Liver (tissue), 9 donors: ENCODE results near the gene SURF2. TPM values are rescaled to one million over a fixed set of nuclear protein-coding genes. Genes with fewer than 3 reads are reported as not detected.

Source experiments
- DNase-seq: peaks from one replicate; pipeline ENCODE4 v3.0.0-alpha.2; 2017; ENCODE audit warnings: low spot score
- H3K27ac ChIP-seq, 2 donors: one replicate each; pipeline ENCODE4 v1.7.0; 2013; ENCODE audit warnings: inconsistent platforms in 2 of 2, low read length in 2 of 2, control low read depth in 1 of 2, low read depth in 1 of 2, mild to moderate bottlenecking in 1 of 2
- H3K27me3 ChIP-seq, 4 donors: one replicate each; pipeline versions ENCODE4 v1.6.1 to v1.7.0; 2013; ENCODE audit warnings: low read length in 3 of 4, inconsistent platforms in 1 of 4, mild to moderate bottlenecking in 1 of 4, moderate library complexity in 1 of 4; ENCODE audit not compliant: control insufficient read depth in 4 of 4, insufficient read depth in 4 of 4
- H3K36me3 ChIP-seq, 4 donors: one replicate each; pipeline versions ENCODE4 v1.6.1 to v1.7.0; 2013; ENCODE audit warnings: low read length in 3 of 4, mild to moderate bottlenecking in 3 of 4, low read depth in 1 of 4, moderate library complexity in 1 of 4; ENCODE audit not compliant: control insufficient read depth in 4 of 4, insufficient read depth in 3 of 4
- H3K4me1 ChIP-seq, 4 donors: one replicate each; pipeline versions ENCODE4 v1.6.1 to v1.7.0; 2013; ENCODE audit warnings: low read length in 3 of 4, mild to moderate bottlenecking in 3 of 4, moderate library complexity in 1 of 4; ENCODE audit not compliant: control insufficient read depth in 4 of 4, insufficient read depth in 4 of 4
- H3K4me3 ChIP-seq, 3 donors: one replicate each; pipeline versions ENCODE4 v1.6.1 to v1.7.0; 2013; ENCODE audit warnings: low read length in 3 of 3, control low read depth in 1 of 3, low read depth in 1 of 3, mild to moderate bottlenecking in 1 of 3
- H3K9ac ChIP-seq, 2 donors: one replicate each; pipeline ENCODE4 v1.7.0; 2013; ENCODE audit warnings: low read length in 2 of 2, mild to moderate bottlenecking in 2 of 2, moderate library complexity in 2 of 2, control low read depth in 1 of 2, low read depth in 1 of 2
- H3K9me3 ChIP-seq, 4 donors: one replicate each; pipeline versions ENCODE4 v1.6.1 to v1.7.0; 2013; ENCODE audit warnings: low read length in 3 of 4; ENCODE audit not compliant: control insufficient read depth in 4 of 4
- EGR1 ChIP-seq, 2 donors: IDR thresholded peaks; 2 replicates each; pipeline ENCODE4 v1.6.1; 2016 to 2018; ENCODE audit warnings: antibody characterized with exemption in 2 of 2, low read depth in 2 of 2
- FOXA1 ChIP-seq: IDR thresholded peaks from 2 replicates; pipeline ENCODE4 v1.6.1; 2016; ENCODE audit warnings: antibody characterized with exemption
- FOXA2 ChIP-seq: IDR thresholded peaks from 2 replicates; pipeline ENCODE4 v1.6.1; 2016; ENCODE audit warnings: antibody characterized with exemption
- GABPA ChIP-seq, 2 donors: IDR thresholded peaks in 1 of 2; conservative IDR thresholded peaks in 1 of 2; 2 replicates each; pipeline ENCODE4 v1.6.1; 2016; ENCODE audit warnings: antibody characterized with exemption in 2 of 2, mild to moderate bottlenecking in 1 of 2, moderate library complexity in 1 of 2
- HNF4A ChIP-seq, 2 donors: conservative IDR thresholded peaks; 2 replicates each; pipeline ENCODE4 v1.6.1; 2016; ENCODE audit warnings: antibody characterized with exemption in 2 of 2, mild to moderate bottlenecking in 2 of 2
- HNF4G ChIP-seq: IDR thresholded peaks from 2 replicates; pipeline ENCODE4 v1.6.1; 2016; ENCODE audit warnings: antibody characterized with exemption
- JUND ChIP-seq, 2 donors: IDR thresholded peaks; 2 replicates each; pipeline ENCODE4 v1.6.1; 2016; ENCODE audit warnings: antibody characterized with exemption in 2 of 2
- MAX ChIP-seq: IDR thresholded peaks from 2 replicates; pipeline ENCODE4 v1.6.1; 2016; ENCODE audit warnings: antibody characterized with exemption
- NR2F2 ChIP-seq: IDR thresholded peaks from 2 replicates; pipeline ENCODE4 v1.6.1; 2016; ENCODE audit warnings: antibody characterized with exemption
- RAD21 ChIP-seq, 2 donors: IDR thresholded peaks; 2 replicates each; pipeline ENCODE4 v1.6.1; 2016; ENCODE audit warnings: antibody characterized with exemption in 2 of 2, mild to moderate bottlenecking in 2 of 2
- RXRA ChIP-seq, 2 donors: IDR thresholded peaks; 2 replicates each; pipeline ENCODE4 v1.6.1; 2017 to 2018; ENCODE audit warnings: antibody characterized with exemption in 2 of 2, mild to moderate bottlenecking in 1 of 2
- SP1 ChIP-seq: IDR thresholded peaks from 2 replicates; pipeline ENCODE4 v1.6.1; 2018; ENCODE audit warnings: antibody characterized with exemption, mild to moderate bottlenecking
- TAF1 ChIP-seq: conservative IDR thresholded peaks from 2 replicates; pipeline ENCODE4 v1.6.1; 2016; ENCODE audit warnings: antibody characterized with exemption, mild to moderate bottlenecking
- YY1 ChIP-seq: IDR thresholded peaks from 2 replicates; pipeline ENCODE4 v1.6.1; 2016; ENCODE audit warnings: antibody characterized with exemption, mild to moderate bottlenecking
- ZBTB33 ChIP-seq: IDR thresholded peaks from 2 replicates; pipeline ENCODE4 v1.6.1; 2016; ENCODE audit warnings: antibody characterized with exemption
- WGBS: extraction: QIAGEN DNeasy Blood & Tissue Kit; methylation state at CpG from one replicate; pipeline ENCODE4 v1.1.7; 2013; 5-methylcytosine and 5-hydroxymethylcytosine counted together
- polyA plus RNA-seq, 2 donors: library from polyadenylated mRNA; stranded (reverse) in 1 of 2; unstranded in 1 of 2; fragments of 200-250 nt in 1 of 2; fragments of >200 nt in 1 of 2; fragmentation: Nextera tagmentation in 1 of 2; extraction: Ambion mirVana in 1 of 2; gene quantifications; one replicate each; pipeline versions ENCODE4 v1.2.1 to v1.2.3, GENCODE V29; 2013 to 2015
- total RNA-seq, 2 donors: library from RNA; depleted of rRNA; stranded (reverse); fragments of >200 nt; gene quantifications; one replicate each; pipeline ENCODE4 v1.2.3, GENCODE V29; 2014
- TF ChIP-seq, protein P1 (sequence below): IDR thresholded peaks from 2 replicates; pipeline ENCODE4 v1.6.1; 2016; ENCODE audit warnings: antibody characterized with exemption
- TF ChIP-seq, protein P2 (sequence below): IDR thresholded peaks from 2 replicates; pipeline ENCODE4 v1.6.1; 2016; ENCODE audit warnings: antibody characterized with exemption, mild to moderate bottlenecking
- TF ChIP-seq, protein P3 (sequence below): fragments of 150-350 bp; IDR thresholded peaks from 2 replicates; pipeline ENCODE4 v1.5.1; 2017; ENCODE audit warnings: improper control_type of control experiment, low read depth, low read length; ENCODE audit not compliant: missing input control
- donor health status: healthy.
- donor health status: healthy.
- donor health status: healthy.
- donor health status: healthy.
- donor health status: healthy.

Gene SURF2
- total and polyA plus RNA-seq, 4 donors: 6.0 to 15.8 (median 13.7) TPM

DNA sequence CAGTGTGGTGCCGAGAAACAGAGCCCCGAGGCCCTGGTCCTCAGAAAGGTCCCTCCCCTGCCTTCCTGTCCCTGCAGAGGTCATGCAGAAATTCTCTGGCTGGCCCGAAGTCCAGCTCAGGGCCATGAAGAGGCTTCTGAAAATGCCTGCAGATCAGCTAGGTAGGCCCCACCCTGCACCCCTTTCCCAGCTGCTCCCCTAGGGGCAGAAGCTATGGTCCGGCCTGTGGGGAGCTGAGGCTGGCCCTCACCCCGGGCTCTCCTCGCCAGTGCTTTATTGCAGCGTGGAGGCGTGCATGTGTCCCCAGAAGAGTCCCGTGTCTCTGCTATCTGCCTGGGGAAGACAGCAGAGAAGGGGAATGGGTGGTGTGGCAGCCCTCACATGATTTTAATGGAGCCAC, 41.5 kb downstream of the SURF2 start:
- no peaks in the 10 kb centered on the region for H3K4me1 ChIP-seq
- H3K9me3 ChIP-seq: no peaks in the 10 kb centered on the region
- no peak overlapping the region for H3K27ac ChIP-seq
- H3K4me3 ChIP-seq: no peak overlapping the region
- TF ChIP-seq, protein P1, sequence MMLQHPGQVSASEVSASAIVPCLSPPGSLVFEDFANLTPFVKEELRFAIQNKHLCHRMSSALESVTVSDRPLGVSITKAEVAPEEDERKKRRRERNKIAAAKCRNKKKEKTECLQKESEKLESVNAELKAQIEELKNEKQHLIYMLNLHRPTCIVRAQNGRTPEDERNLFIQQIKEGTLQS: no peak
- no peak for TF ChIP-seq SP1
- TF ChIP-seq HNF4A (conservative IDR thresholded peaks at IDR 0.05): no peak
- TF ChIP-seq RAD21 (IDR thresholded peaks at IDR 0.05): no peak
- no peak for TF ChIP-seq HNF4G
- TF ChIP-seq NR2F2: no peak
- TF ChIP-seq GABPA (IDR thresholded peaks at IDR 0.05 in 1 of 2, conservative IDR thresholded peaks at IDR 0.05 in 1 of 2): no peak
- peaks cover 0 to 7% (median 0%) of the 10 kb centered on the region in 4 donors for H3K27me3 ChIP-seq
- WGBS: 68% methylated on average over 9 of the region's 9 CpGs
- H3K36me3 ChIP-seq: no peaks in the 10 kb centered on the region
- DNase-seq: no peak
- H3K9ac ChIP-seq: no peak overlapping the region

- Histone ChIP-seq H3K9me3 (no peaks in the 10 kb centered on the region), H3K36me3 (peaks cover 0 to 4% (median 2%) of the 10 kb centered on the region in 4 donors), H3K27ac (no peak overlapping the region), H3K4me1 (peaks cover 0 to 5% (median 1%) of the 10 kb centered on the region in 4 donors), H3K9ac (no peak overlapping the region), H3K27me3 (peaks cover 0 to 7% (median 0%) of the 10 kb centered on the region in 4 donors), H3K4me3 (no peak overlapping the region)
- no peak for DNase-seq
- no peak for TF ChIP-seq FOXA2
- WGBS: 92% methylated on average over 12 of the region's 12 CpGs
Measured at GRCh38 chr9:133400292-133400691, 43.9 kb downstream of the SURF2 start.

DNA sequence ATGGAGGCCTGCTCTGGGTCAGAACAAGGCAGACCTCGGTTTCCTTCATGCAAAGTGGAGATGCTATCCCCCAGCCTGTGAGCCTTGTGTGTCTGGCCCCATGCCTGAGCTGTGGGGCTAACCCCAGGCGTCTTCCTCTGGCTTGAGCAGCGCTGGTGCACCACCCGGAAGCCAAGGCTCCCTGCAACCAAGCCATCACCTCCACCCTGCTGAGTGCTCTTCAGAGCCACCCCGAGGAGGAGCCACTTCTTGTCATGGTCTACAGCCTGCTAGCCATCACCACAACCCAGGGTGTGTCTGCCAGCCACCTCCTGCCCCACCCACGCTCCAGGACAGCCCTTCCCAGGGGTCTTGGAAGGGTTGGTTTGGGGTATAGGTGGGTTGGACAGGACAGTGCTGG, 45.2 kb downstream of the SURF2 start:
- H3K9me3 ChIP-seq: no peaks in the 10 kb centered on the region
- 91% methylated on average over 6 of the region's 6 CpGs for WGBS
- DNase-seq: no peak
- no peak overlapping the region for H3K9ac ChIP-seq
- no peak overlapping the region for H3K4me3 ChIP-seq
- H3K27me3 ChIP-seq: peaks cover 0 to 7% (median 0%) of the 10 kb centered on the region in 4 donors
- H3K36me3 ChIP-seq: peaks cover 0 to 4% (median 3%) of the 10 kb centered on the region in 4 donors
- no peak for TF ChIP-seq GABPA (IDR thresholded peaks at IDR 0.05 in 1 of 2, conservative IDR thresholded peaks at IDR 0.05 in 1 of 2)
- no peak for TF ChIP-seq SP1
- TF ChIP-seq MAX: no peak
- TF ChIP-seq, protein P2, sequence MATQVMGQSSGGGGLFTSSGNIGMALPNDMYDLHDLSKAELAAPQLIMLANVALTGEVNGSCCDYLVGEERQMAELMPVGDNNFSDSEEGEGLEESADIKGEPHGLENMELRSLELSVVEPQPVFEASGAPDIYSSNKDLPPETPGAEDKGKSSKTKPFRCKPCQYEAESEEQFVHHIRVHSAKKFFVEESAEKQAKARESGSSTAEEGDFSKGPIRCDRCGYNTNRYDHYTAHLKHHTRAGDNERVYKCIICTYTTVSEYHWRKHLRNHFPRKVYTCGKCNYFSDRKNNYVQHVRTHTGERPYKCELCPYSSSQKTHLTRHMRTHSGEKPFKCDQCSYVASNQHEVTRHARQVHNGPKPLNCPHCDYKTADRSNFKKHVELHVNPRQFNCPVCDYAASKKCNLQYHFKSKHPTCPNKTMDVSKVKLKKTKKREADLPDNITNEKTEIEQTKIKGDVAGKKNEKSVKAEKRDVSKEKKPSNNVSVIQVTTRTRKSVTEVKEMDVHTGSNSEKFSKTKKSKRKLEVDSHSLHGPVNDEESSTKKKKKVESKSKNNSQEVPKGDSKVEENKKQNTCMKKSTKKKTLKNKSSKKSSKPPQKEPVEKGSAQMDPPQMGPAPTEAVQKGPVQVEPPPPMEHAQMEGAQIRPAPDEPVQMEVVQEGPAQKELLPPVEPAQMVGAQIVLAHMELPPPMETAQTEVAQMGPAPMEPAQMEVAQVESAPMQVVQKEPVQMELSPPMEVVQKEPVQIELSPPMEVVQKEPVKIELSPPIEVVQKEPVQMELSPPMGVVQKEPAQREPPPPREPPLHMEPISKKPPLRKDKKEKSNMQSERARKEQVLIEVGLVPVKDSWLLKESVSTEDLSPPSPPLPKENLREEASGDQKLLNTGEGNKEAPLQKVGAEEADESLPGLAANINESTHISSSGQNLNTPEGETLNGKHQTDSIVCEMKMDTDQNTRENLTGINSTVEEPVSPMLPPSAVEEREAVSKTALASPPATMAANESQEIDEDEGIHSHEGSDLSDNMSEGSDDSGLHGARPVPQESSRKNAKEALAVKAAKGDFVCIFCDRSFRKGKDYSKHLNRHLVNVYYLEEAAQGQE: no peak
- TF ChIP-seq HNF4A (conservative IDR thresholded peaks at IDR 0.05): no peak
- no peak for TF ChIP-seq YY1
- no peak for TF ChIP-seq JUND (IDR thresholded peaks at IDR 0.05)
- TF ChIP-seq NR2F2: no peak
- no peak for TF ChIP-seq FOXA2
- TF ChIP-seq, protein P1: no peak
- TF ChIP-seq EGR1 (IDR thresholded peaks at IDR 0.05; ENCODE audit: low read depth in 2 of 2): no peak
- TF ChIP-seq TAF1: no peak
- TF ChIP-seq, protein P3, sequence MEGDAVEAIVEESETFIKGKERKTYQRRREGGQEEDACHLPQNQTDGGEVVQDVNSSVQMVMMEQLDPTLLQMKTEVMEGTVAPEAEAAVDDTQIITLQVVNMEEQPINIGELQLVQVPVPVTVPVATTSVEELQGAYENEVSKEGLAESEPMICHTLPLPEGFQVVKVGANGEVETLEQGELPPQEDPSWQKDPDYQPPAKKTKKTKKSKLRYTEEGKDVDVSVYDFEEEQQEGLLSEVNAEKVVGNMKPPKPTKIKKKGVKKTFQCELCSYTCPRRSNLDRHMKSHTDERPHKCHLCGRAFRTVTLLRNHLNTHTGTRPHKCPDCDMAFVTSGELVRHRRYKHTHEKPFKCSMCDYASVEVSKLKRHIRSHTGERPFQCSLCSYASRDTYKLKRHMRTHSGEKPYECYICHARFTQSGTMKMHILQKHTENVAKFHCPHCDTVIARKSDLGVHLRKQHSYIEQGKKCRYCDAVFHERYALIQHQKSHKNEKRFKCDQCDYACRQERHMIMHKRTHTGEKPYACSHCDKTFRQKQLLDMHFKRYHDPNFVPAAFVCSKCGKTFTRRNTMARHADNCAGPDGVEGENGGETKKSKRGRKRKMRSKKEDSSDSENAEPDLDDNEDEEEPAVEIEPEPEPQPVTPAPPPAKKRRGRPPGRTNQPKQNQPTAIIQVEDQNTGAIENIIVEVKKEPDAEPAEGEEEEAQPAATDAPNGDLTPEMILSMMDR: no peak
- TF ChIP-seq ZBTB33: no peak
- no peak for TF ChIP-seq RAD21 (IDR thresholded peaks at IDR 0.05)
- no peak for TF ChIP-seq HNF4G
- TF ChIP-seq RXRA (IDR thresholded peaks at IDR 0.05): no peak
- TF ChIP-seq FOXA1: no peak
- H3K27ac ChIP-seq: no peak overlapping the region
- H3K4me1 ChIP-seq: peaks cover 0 to 16% (median 8%) of the 10 kb centered on the region in 4 donors
